T-helper 2 cell treated with Interferon-gamma antibody and Interleukin-4, amounts not matched to agents 5 μg/mL and 100 μg/mL, for 36 hours (primary cell): ENCODE measurements around the gene HSPA12B.

Experiments
- DNase-seq: peaks from one replicate; pipeline ENCODE4 v3.0.0; 2021; ENCODE audit warnings: low spot score
- H3K27ac Mint-ChIP-seq: one replicate; pipeline ENCODE4 v1.8.0; 2021; ENCODE audit warnings: mild to moderate bottlenecking, mixed read lengths
- H3K27me3 Mint-ChIP-seq: one replicate; pipeline ENCODE4 v1.8.0; 2021; ENCODE audit warnings: low read depth, mixed read lengths
- H3K36me3 Mint-ChIP-seq: one replicate; pipeline ENCODE4 v1.8.0; 2021; ENCODE audit warnings: low read depth, mixed read lengths
- H3K4me1 Mint-ChIP-seq: one replicate; pipeline ENCODE4 v1.8.0; 2021; ENCODE audit warnings: low read depth, mixed read lengths
- H3K4me3 Mint-ChIP-seq: one replicate; pipeline ENCODE4 v1.8.0; 2022; ENCODE audit warnings: mild to moderate bottlenecking, moderate library complexity, mixed read lengths
- H3K9me3 Mint-ChIP-seq: one replicate; pipeline ENCODE4 v1.8.0; 2021; ENCODE audit warnings: mixed read lengths

The HSPA12B gene

DNA sequence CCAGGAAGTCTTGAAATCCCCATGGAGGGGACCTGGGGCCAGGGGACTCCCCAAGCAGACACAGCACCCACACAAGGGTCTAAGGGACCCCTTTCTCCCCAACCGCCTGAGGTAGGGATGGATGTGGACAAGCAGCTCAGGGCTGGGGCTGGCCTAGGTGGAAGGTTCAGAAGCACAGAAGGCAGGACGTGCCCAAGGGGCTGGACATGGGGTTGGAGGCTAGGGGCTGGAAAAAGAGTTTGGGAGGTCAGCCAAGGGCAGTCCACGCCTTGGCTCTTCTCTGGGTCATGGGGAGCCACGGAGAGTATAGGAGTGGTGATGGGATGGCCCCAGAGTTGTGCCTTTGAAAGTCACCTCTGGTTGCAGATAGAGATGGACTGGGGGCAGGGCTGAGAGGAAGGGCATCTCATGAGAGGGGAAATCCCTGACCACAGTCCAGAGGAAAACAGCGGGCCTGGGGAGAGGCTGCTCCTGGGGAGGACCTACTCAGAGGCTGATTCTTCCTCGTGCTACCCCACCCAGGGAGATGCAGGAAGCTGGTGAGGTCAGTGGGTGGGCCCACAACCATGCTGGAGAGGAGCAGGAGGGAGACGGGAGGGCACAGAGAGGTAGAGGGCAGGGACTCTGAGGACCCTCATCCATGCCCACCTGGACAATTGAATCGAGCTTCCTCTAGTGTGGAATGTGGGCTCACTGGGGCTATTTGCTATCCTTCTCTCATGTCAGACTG, 2.5 kb upstream of the HSPA12B start:
- Mint-ChIP-seq H3K9me3 (no peaks in the 10 kb centered on the region), H3K4me1 (no peaks in the 10 kb centered on the region), H3K36me3 (no peaks in the 10 kb centered on the region), H3K4me3 (no peak overlapping the region), H3K27ac (no peak overlapping the region), H3K27me3 (peaks cover 47% of the 10 kb centered on the region)
- no peak for DNase-seq

DNA sequence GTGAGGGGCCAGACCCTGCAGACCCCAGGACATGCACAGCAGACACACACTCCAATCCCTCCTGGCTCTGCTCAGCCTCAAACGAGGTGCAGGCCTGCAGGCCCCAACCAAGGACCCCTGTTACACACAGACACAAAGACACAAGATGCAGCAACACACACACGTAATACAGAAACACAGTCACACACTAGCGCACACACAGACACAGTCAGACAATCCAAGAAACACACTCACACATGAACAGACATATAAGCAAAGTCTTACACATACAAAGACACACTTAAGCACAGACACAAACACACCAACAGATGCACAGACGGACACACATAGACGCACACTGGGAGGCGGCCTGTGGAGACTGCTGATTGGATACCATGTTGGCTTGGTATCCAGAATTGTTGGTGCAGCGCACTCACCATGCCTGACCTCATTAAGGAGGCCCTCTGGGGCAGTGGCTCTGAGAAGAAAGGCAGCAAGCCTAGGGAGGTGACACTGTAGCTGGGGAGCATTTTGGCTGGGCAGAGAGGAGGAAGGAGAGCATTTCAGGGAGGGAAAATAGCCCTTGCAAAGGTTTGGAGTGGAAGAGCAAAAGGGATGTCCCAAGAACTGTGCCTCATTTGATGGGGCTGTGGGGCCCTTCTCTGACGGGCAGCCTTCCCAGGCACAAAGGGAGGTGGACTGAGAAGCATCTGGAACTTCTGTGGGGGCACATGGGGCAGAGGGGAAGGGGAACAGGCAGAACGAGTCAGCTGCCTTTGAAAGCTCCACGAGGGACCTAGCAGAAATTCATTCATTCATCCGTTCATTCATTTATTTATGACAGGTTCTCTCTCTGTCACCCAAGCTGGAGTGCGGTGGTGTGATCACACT, 1.4 kb upstream of the HSPA12B start:
- H3K27me3 Mint-ChIP-seq, result peaks cover 54% of the 10 kb centered on the region
- H3K27ac Mint-ChIP-seq, result no peak overlapping the region
- no peaks in the 10 kb centered on the region for H3K36me3 Mint-ChIP-seq
- no peaks in the 10 kb centered on the region for H3K9me3 Mint-ChIP-seq
- no peaks in the 10 kb centered on the region for H3K4me1 Mint-ChIP-seq
- DNase-seq, result no peak
- H3K4me3 Mint-ChIP-seq, result no peak overlapping the region

DNA sequence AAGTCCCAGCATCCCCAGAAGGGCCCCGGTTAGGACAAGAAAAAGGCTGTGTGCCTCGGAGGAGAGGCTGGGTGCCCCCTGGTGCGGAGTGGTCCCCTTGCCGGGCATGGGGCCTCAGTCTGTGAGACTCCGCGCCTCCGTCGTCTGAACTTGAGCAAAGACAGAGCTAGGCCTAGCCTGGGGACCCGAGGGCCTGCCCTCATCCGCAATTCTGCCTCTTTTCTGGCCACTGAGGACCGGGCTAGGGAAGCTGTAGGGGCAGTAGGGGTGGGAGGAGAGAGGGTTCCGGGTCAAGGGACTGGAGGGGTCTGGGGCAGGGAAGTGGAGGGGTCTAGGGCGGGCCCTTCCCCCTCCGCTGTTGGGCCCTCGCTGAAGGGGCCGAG, 550 bp upstream of the HSPA12B start:
- no peak for DNase-seq
- H3K9me3 Mint-ChIP-seq, result no peaks in the 10 kb centered on the region
- no peak overlapping the region for H3K4me3 Mint-ChIP-seq
- H3K4me1 Mint-ChIP-seq, result no peaks in the 10 kb centered on the region
- H3K27me3 Mint-ChIP-seq, result peaks cover 53% of the 10 kb centered on the region
- H3K27ac Mint-ChIP-seq, result no peak overlapping the region
- H3K36me3 Mint-ChIP-seq, result no peaks in the 10 kb centered on the region

DNA sequence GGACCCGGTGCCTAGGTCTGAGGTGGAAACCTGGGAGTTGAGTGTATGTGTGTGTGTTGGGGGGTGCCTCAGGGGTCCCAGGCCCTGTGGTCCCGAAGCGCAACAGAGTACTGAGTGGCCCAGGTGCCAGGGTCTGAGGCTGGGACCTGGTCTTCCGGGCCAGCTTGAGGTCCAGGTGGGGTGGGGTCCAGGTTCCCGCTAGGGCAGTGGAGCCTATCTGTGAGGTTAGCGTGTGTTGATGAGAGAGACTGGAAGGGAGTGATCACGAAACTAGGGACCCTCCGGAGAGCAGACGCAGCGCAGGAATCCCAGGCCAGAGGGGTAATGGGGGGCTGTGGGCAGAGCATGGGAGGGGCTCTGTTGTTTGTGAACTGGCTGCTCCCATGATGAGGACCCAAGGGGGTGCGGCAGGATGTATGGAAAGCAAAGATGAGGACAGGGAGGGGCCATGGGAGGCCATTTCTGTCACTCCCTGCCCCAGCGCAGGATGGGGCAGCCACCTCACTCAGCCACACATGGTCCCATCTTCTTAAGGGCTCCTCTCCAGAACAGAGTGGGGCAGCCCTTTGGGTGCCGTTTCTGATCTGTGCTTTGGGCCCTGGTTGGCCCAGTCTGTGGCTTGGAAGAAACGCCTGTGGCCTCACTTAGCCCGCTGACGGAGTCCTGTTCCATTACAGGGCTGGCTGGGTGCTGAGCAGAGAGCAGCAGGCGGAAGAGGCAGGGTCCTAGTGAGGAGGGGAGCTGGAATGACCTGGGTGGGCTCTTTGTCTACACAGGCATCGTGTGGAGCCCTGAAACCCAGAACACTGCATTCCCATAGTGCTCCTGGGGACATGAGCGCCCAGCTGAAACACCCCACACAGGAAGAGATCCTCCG, 872 bp downstream of the HSPA12B start:
- DNase-seq, result no peak
- peaks cover 43% of the 10 kb centered on the region for H3K27me3 Mint-ChIP-seq
- no peaks in the 10 kb centered on the region for H3K36me3 Mint-ChIP-seq
- H3K4me1 Mint-ChIP-seq, result no peaks in the 10 kb centered on the region
- H3K4me3 Mint-ChIP-seq, result no peak overlapping the region
- no peaks in the 10 kb centered on the region for H3K9me3 Mint-ChIP-seq
- H3K27ac Mint-ChIP-seq, result no peak overlapping the region

DNA sequence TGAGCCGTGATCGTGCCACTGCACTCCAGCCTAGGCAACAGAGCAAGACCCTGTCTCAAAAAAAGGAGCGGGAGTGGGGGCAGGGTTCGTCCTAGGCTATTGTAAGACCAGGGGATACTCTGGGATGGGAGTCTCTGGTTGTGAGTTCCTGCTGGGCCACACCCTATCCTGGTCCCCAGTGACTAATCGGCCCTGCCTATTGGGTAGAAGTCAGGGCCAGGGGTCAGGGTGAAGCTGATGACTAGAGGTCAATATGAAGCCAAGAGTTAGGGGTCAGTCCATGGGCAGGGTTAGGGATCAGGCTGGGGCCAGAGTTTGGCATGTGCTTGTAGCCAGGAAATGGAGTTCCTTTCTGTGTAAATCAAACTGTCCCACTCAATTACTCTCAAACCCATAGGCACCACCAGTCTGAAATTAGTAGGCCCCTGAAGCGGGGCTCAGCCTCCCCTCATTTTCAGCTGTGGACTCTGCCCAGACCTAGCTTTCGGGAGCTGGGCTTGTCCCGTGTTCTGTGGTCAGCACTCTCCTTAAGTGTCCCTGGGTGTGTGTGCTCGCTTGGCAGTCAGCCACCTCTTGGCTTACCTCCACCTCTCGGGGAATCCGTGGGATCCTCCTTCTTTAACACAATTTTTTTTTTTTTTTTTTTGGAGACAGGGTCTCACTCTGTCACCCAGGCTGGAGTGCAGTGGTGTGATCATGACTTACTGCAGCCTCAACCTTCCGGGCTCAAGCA, 1.8 kb downstream of the HSPA12B start:
- Mint-ChIP-seq H3K4me1 (no peaks in the 10 kb centered on the region), H3K27me3 (peaks cover 43% of the 10 kb centered on the region), H3K4me3 (no peak overlapping the region), H3K36me3 (no peaks in the 10 kb centered on the region), H3K9me3 (no peaks in the 10 kb centered on the region), H3K27ac (no peak overlapping the region)
- no peak for DNase-seq

DNA sequence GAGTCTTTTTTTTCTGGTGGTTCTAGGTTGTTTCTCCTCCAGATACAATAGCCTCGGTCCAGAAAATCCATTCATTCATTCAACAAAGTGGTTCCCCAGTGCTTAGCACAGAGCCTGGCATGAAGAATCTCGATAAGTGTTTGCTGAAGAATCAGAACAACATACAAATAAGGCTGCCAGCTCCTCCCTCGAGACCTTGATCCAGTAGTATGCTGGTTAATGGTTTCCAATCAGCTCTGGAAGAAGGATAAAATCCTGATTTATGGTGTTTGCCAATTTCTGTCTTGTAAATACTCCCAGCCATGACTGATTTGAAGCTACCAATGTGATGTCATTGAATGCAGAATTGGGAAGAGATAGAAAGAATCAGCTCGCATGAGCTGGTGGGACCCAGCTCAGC, 3.3 kb downstream of the HSPA12B start:
- H3K27me3 Mint-ChIP-seq, result peaks cover 36% of the 10 kb centered on the region
- no peak overlapping the region for H3K27ac Mint-ChIP-seq
- H3K4me1 Mint-ChIP-seq, result no peaks in the 10 kb centered on the region
- H3K36me3 Mint-ChIP-seq, result no peaks in the 10 kb centered on the region
- H3K9me3 Mint-ChIP-seq, result no peaks in the 10 kb centered on the region
- no peak for DNase-seq
- H3K4me3 Mint-ChIP-seq, result no peak overlapping the region

DNA sequence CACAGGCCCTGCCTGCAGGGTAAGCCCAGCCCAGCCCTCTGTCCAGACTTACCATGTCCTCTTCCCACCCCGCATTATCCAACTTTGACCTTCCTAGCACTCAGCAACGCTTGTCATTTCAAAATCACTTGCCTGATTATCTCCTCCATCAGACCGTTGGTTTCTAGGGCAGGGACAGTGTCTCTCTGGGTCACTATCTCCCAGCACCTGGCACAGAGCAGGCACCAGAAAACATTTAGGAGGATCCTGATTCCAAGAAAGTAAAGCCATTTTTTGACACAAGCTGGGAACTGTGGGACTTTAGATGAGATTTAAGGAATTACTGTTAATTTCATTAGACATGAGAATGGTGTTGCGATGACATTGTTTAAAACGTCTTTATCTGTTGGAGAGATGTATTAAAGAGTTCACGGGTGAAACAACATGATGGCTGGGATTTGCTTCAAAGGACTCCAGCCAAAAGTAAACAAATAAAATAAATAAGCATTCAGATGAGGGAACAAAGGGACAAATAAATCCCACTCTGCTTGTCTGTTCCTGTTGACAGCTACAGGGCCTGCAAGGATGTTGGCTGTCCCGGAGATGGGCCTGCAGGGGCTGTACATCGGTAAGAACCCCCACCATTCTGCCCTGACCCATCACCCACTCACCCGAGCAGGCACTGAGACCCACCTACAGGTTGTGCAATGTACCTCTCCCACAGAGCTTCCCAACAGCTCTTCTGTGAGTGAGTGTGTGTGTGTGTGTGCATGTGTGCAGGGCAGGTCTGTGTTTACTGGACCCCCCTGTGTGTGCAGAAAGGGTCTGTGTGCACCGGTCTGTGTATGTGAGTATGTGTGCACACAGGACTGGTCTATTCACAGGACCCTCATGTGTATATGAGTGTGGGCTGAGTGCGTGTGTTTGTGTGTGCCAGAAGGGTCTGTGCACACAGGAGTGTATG, 5.9 kb downstream of the HSPA12B start:
- Mint-ChIP-seq H3K36me3 (no peaks in the 10 kb centered on the region), H3K27ac (no peak overlapping the region), H3K27me3 (peaks cover 17% of the 10 kb centered on the region), H3K4me1 (no peaks in the 10 kb centered on the region), H3K9me3 (no peaks in the 10 kb centered on the region), H3K4me3 (no peak overlapping the region)
- DNase-seq, result no peak

DNA sequence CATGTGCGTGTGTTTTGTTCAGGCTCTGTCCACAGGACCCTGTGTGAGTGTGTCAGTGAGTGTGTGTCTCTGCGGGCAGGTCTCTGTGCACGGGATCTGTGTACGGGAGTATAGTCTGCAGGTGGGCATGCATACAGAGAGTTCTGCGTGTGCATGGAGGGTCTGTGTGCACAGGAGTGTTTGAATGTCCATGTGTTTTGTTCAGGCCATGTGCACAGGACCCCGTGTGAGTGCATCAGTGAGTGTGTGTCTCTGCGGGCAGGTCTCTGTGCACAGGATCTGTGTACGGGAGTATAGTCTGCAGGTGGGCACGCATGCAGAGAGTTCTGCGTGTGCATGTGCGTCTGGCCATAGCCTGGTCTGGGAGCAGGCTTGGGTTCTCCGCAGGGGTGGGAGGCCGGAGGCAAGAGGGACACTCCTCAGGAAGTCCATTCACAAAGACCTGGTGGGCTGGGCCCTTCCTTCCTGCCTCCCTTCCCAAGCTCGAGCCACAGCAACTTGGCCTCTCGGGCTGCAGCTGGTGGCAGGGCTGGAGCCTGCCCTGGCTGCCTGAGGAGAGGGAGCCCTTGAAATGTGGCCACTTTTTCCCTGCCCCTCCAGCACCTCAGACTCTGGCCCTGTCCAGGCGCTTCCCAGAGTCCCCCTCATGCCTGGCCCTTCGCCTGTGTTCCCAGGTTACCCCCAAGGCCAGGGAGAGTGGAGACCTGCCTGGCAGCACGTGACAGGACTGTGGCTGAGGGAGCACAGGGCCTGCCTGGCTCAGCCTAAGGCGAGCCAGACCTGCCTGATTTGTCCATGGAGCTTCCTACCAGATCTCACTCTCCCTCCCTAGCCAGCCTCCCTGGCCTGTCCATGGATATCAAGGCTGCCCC, 6.8 kb downstream of the HSPA12B start:
- DNase-seq, result no peak
- Mint-ChIP-seq H3K27me3 (peaks cover 14% of the 10 kb centered on the region), H3K36me3 (no peaks in the 10 kb centered on the region), H3K4me1 (peaks cover 1% of the 10 kb centered on the region), H3K27ac (no peak overlapping the region), H3K9me3 (no peaks in the 10 kb centered on the region), H3K4me3 (no peak overlapping the region)

DNA sequence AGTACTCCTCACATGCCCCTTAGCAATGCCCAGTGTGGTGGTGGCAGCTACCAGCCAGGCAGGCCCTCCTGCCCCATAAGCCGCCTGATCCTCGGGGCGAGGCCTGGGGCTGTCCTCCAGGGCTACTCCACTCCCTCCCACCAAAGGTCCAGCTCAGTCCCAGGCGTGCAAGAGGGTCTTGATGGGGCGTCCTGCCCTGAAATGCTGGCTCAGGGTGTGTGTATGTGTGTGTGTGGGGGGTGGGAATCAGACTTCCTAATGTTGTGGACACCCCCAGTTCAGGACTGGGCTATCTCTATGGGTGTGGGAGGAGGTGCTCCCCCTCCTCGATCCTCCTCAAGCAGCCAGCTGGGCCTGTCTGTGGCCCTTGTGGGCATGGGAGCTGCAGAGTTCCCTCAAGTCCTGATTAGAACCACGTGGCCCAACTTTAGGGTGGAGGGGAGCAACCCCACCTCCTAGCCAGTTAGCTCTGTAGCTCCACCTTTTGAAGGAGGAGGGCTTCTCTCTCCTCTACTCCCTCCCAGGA, 7.5 kb downstream of the HSPA12B start:
- Mint-ChIP-seq H3K27me3 (peaks cover 18% of the 10 kb centered on the region), H3K36me3 (no peaks in the 10 kb centered on the region), H3K4me3 (no peak overlapping the region), H3K27ac (no peak overlapping the region), H3K9me3 (no peaks in the 10 kb centered on the region), H3K4me1 (peaks cover 8% of the 10 kb centered on the region)
- DNase-seq, result no peak

DNA sequence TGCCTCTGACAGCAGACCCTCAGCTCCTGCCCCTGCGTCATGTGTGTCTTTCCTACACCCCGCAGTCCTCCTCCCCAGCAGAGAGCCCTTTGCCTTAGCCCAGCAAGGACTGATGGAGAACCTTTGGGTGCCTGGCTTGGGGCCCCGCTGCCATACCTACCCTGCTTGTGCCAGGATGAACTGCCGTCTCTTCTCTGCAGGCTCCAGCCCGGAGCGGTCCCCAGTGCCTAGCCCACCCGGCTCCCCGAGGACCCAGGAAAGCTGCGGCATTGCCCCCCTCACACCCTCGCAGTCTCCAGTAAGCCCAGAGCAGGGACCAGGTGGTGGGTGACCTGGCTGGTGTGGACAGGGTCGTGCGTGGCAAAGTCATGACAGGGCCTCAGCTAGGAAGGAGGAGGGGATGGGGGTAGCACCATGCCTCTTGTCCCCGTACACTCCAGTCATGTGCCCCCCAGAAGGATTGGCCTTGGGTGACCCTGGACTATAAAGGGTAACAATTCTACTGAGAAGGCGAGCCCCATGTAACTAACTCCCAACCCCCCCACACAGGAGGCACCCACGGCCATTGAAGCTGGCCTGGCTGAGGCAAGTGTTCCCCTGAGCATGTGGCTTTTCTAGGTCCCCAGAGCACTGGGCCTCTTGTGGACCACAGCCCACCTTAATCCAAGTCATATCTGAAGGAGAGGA, 8.3 kb downstream of the HSPA12B start:
- Mint-ChIP-seq H3K4me3 (no peak overlapping the region), H3K9me3 (no peaks in the 10 kb centered on the region), H3K36me3 (no peaks in the 10 kb centered on the region), H3K27me3 (peaks cover 12% of the 10 kb centered on the region), H3K27ac (no peak overlapping the region), H3K4me1 (peaks cover 11% of the 10 kb centered on the region)
- DNase-seq, result no peak

DNA sequence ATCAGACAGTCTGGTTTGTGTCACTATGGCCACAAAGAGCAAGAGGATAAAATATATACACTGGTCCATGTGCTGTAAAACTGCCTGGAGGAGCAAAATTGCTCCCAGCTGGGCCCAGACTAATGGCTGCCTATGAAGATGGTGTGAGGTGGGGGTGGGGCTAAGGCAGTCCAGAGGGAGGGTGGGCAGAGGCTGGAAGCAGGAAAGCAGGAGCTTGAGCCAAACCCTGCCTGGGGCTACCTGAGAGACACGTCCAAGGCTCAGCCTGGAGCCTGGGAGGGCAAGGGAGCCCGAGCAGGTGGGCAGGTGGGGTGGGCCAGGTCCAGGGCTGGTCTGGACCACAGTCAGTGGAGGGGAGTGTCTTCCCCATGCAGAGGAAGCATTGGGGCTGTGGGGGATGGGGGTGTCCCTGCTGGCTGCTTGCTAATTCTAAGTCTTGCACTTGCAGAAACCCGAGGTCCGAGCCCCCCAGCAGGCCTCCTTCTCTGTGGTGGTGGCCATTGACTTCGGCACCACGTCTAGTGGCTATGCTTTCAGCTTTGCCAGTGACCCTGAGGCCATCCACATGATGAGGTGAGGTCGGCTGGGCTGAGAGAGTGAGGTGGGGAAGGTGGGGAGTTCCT, 9.5 kb downstream of the HSPA12B start:
- DNase-seq, result no peak
- Mint-ChIP-seq H3K27ac (no peak overlapping the region), H3K4me3 (no peak overlapping the region), H3K27me3 (peaks cover 8% of the 10 kb centered on the region), H3K9me3 (no peaks in the 10 kb centered on the region), H3K36me3 (no peaks in the 10 kb centered on the region), H3K4me1 (peaks cover 11% of the 10 kb centered on the region)
